ENCODE data around the gene TXNDC11.

GRCh38 chr16:11635679-11636171, 106.9 kb downstream of the TXNDC11 start:
- TF ChIP-seq CTCF (IDR thresholded peaks at IDR 0.05) (no peak), POLR2A (IDR thresholded peaks at IDR 0.05) (no peak)

All from testis (tissue), 2 donors.